GM12865 (cell line): ENCODE measurements around the gene WNT3A.

Source experiments
- DNase-seq: peaks from one replicate; pipeline ENCODE4 v3.0.0; 2010; ENCODE audit warnings: low read depth
- H3K4me3 ChIP-seq: 2 replicates; pipeline ENCODE4 v1.5.1; 2011; ENCODE audit warnings: mild to moderate bottlenecking, low read depth, low read length, control low read depth
- CTCF ChIP-seq: IDR thresholded peaks from 2 replicates; pipeline ENCODE4 v1.5.1; 2011; ENCODE audit warnings: low read length, control low read depth, low read depth, inconsistent platforms; ENCODE audit not compliant: insufficient read depth; ENCODE audit errors: missing control alignments

WNT3A gene

GRCh38 chr1:228036701-228037231, 30.0 kb downstream of the WNT3A start:
- no peak for DNase-seq
- TF ChIP-seq CTCF = no peak
- H3K4me3 ChIP-seq = no peak overlapping the region

GRCh38 chr1:228037401-228038386, 30.9 kb downstream of the WNT3A start:
- no peak overlapping the region for H3K4me3 ChIP-seq
- peak; percentile 36 for DNase-seq
- no peak for TF ChIP-seq CTCF

- DNase-seq = no peak
- H3K4me3 ChIP-seq = no peak overlapping the region
- no peak for TF ChIP-seq CTCF
Observed at GRCh38 chr1:228038387-228039005, 31.7 kb downstream of the WNT3A start.

GRCh38 chr1:228039006-228039903, 32.5 kb downstream of the WNT3A start:
- no peak for DNase-seq
- no peak for TF ChIP-seq CTCF
- no peak overlapping the region for H3K4me3 ChIP-seq

- TF ChIP-seq CTCF = no peak
- no peak for DNase-seq
- H3K4me3 ChIP-seq = no peak overlapping the region
Observed at GRCh38 chr1:228039986-228040385, 33.2 kb downstream of the WNT3A start.

- H3K4me3 ChIP-seq = no peak overlapping the region
- TF ChIP-seq CTCF = no peak
Observed at GRCh38 chr1:228041316-228041715, 34.5 kb downstream of the WNT3A start.

More at GRCh38 chr1:228041316-228041715, 34.5 kb downstream of the WNT3A start:
- no peak for DNase-seq
